Endothelial cell of umbilical vein (primary cell): ENCODE measurements around the gene CAT. TPM values are rescaled to one million over a fixed set of nuclear protein-coding genes. Genes with fewer than 3 reads are reported as not detected.

Experiments
- BruUV-seq: library from RNA; stranded (reverse); fragments of 400-500 nt; replicated peaks from 2 replicates; lab custom pipeline; 2021; lab: Mats Ljungman, UMichigan
- CTCF ChIA-PET: fragments of 300-600, 350-600 bp; sonication (Branson Sonifier 250); formaldehyde crosslinking; loops from one replicate; lab custom pipeline; 2021; ENCODE audit warnings: antibody characterized with exemption, inconsistent platforms; lab: Charles Lee
- POLR2A ChIA-PET: fragments of 300-600, 350-600 bp; sonication (Branson Sonifier 250); formaldehyde crosslinking; loops from one replicate; lab custom pipeline; 2021; ENCODE audit warnings: antibody characterized with exemption, inconsistent platforms; lab: Charles Lee
- DNase-seq: peaks from one replicate; pipeline ENCODE4 v3.0.0-alpha.2; 2011; ENCODE audit warnings: low read depth, low spot score
- FAIRE-seq: peaks from 2 replicates; lab custom pipeline; 2011; peaks lifted over from hg19 to GRCh38; lab: Jason Lieb, UNC
- H2AFZ ChIP-seq: 2 replicates; pipeline ENCODE4 v1.6.0; 2012; ENCODE audit warnings: low read depth, low read length, control low read depth, inconsistent platforms
- H3K27ac ChIP-seq: 2 replicates; pipeline ENCODE4 v1.5.1; 2011; ENCODE audit warnings: low read depth, mild to moderate bottlenecking, control low read depth, low read length, moderate library complexity; ENCODE audit not compliant: insufficient read depth
- H3K27me3 ChIP-seq, 2 experiments: 2 replicates each; pipeline versions ENCODE4 v1.6.0 to v1.6.1; 2011; ENCODE audit warnings: low read length in 2 of 2, mixed read lengths in 1 of 2; ENCODE audit not compliant: control insufficient read depth in 2 of 2, insufficient read depth in 2 of 2
- H3K36me3 ChIP-seq, 2 experiments: 2 replicates in 1 of 2; 3 replicates in 1 of 2; pipeline ENCODE4 v1.5.1; 2011; ENCODE audit warnings: low read length in 2 of 2, mild to moderate bottlenecking in 1 of 2, moderate library complexity in 1 of 2; ENCODE audit not compliant: control insufficient read depth in 2 of 2, insufficient read depth in 2 of 2; ENCODE audit errors: extremely low read depth in 1 of 2
- H3K4me1 ChIP-seq: 3 replicates; pipeline ENCODE4 v1.5.1; 2011; ENCODE audit warnings: mild to moderate bottlenecking, low read length; ENCODE audit not compliant: control insufficient read depth, insufficient read depth; ENCODE audit errors: extremely low read depth
- H3K4me2 ChIP-seq: 2 replicates; pipeline ENCODE4 v1.6.1; 2011; ENCODE audit warnings: low read length, control low read depth, mixed read lengths; ENCODE audit not compliant: insufficient read depth
- H3K4me3 ChIP-seq, 3 experiments: fragments of 200-600 bp in 1 of 3; sonication (generic), shearing (Covaris generic) in 1 of 3; replicated peaks in 1 of 3; 2 replicates each; pipeline ENCODE4 v1.5.1; 2011 to 2016; ENCODE audit warnings: control low read depth in 3 of 3, low read length in 3 of 3, mild to moderate bottlenecking in 2 of 3, inconsistent platforms in 1 of 3, low read depth in 1 of 3, moderate library complexity in 1 of 3; ENCODE audit not compliant: insufficient read depth in 1 of 3
- H3K79me2 ChIP-seq: 2 replicates; pipeline ENCODE4 v1.6.0; 2012; ENCODE audit warnings: low read length, inconsistent platforms; ENCODE audit not compliant: control insufficient read depth, insufficient read depth
- H3K9ac ChIP-seq: replicated peaks from 2 replicates; pipeline ENCODE3; 2011; ENCODE audit warnings: low read length, control low read depth; ENCODE audit not compliant: insufficient read depth; ENCODE audit errors: extremely low read depth
- H3K9me1 ChIP-seq: replicated peaks from 3 replicates; pipeline ENCODE4 v1.6.0; 2011; ENCODE audit warnings: mild to moderate bottlenecking, low read length; ENCODE audit not compliant: control insufficient read depth, insufficient read depth; ENCODE audit errors: extremely low read depth
- H3K9me3 ChIP-seq: replicated peaks from 2 replicates; pipeline ENCODE4 v1.5.1; 2012; ENCODE audit warnings: low read length, inconsistent platforms; ENCODE audit not compliant: control insufficient read depth, insufficient read depth
- H4K20me1 ChIP-seq: replicated peaks from 2 replicates; pipeline ENCODE3; 2011; ENCODE audit warnings: mild to moderate bottlenecking, low read length; ENCODE audit not compliant: control insufficient read depth, insufficient read depth; ENCODE audit errors: extremely low read depth
- EZH2 ChIP-seq: IDR thresholded peaks from 2 replicates; pipeline ENCODE4 v1.6.1; 2012; ENCODE audit warnings: borderline replicate concordance, low read depth, mild to moderate bottlenecking, moderate library complexity, low read length, inconsistent platforms; ENCODE audit not compliant: severe bottlenecking
- FOS ChIP-seq: IDR thresholded peaks from 2 replicates; pipeline ENCODE4 v1.6.1; 2011; ENCODE audit warnings: mild to moderate bottlenecking, low read length, moderate library complexity, borderline replicate concordance; ENCODE audit not compliant: insufficient read depth
- GATA2 ChIP-seq: IDR thresholded peaks from 2 replicates; pipeline ENCODE4 v1.7.0; 2011; ENCODE audit warnings: low read depth, mild to moderate bottlenecking, moderate library complexity, mixed read lengths, low read length; ENCODE audit not compliant: insufficient read length, insufficient read depth
- JUN ChIP-seq: IDR thresholded peaks from 2 replicates; pipeline ENCODE4 v1.6.1; 2011; ENCODE audit warnings: borderline replicate concordance, low read depth; ENCODE audit not compliant: insufficient read length, insufficient read depth
- MYC ChIP-seq: IDR thresholded peaks from one replicate; pipeline ENCODE4 v1.6.1; 2011; ENCODE audit warnings: mild to moderate bottlenecking, low read depth, low read length
- POLR2A ChIP-seq: IDR thresholded peaks from 2 replicates; pipeline ENCODE4 v1.6.1; 2012; ENCODE audit warnings: low read depth, mild to moderate bottlenecking, control low read depth, low read length
- POLR2AphosphoS5 ChIP-seq: IDR thresholded peaks from 2 replicates; pipeline ENCODE4 v1.6.1; 2012; ENCODE audit warnings: low read depth, mild to moderate bottlenecking, control low read depth, low read length, moderate library complexity; ENCODE audit not compliant: insufficient read depth
- dilution Hi-C: fragments of 300-500 bp; cut with MboI; formaldehyde crosslinking; loops from one replicate; pipeline ENCODE4 v1.15.0; 2019; ENCODE audit warnings: low sequenced_read_pairs; ENCODE audit not compliant: extremely low pct_ligation_motif_present
- intact Hi-C: fragments of 100-400 bp; cut with micrococcal nuclease; formaldehyde crosslinking; loops from one replicate; pipeline ENCODE4 v1.10.0; 2022
- polyA plus RNA-seq, 4 experiments: library from polyadenylated mRNA; depleted of rRNA in 3 of 4; stranded (reverse) in 3 of 4; unstranded in 1 of 4; fragments of >200 nt; gene quantifications; 2 replicates each; pipeline versions ENCODE4 v1.2.1 to v1.2.3, GENCODE V29; 2011 to 2012; ENCODE audit warnings: missing spikeins in 1 of 4
- total RNA-seq: library from RNA; stranded (reverse); gene quantifications from 2 replicates; pipeline ENCODE4 v1.2.3, GENCODE V29; 2021
- TF ChIP-seq, protein P1 (sequence below): IDR thresholded peaks from 2 replicates; pipeline ENCODE4 v1.6.1; 2011; ENCODE audit not compliant: insufficient read depth, insufficient read length
- TF ChIP-seq, protein P2 (sequence below), 2 donors: IDR thresholded peaks; 1 replicate in 1 of 2; 2 replicates in 1 of 2; pipeline ENCODE4 v1.5.1; 2011; ENCODE audit warnings: low read length in 2 of 2, mild to moderate bottlenecking in 2 of 2, moderate library complexity in 2 of 2, control low read depth in 1 of 2, inconsistent platforms in 1 of 2, low read depth in 1 of 2; ENCODE audit not compliant: insufficient read depth in 1 of 2; ENCODE audit errors: extremely low read depth in 1 of 2

The CAT gene
- total and polyA plus RNA-seq, 2 donors (not counting 3 experiments of a cell fraction or from before 2014, with no cell fraction given): 32.7 to 50.5 TPM

DNA sequence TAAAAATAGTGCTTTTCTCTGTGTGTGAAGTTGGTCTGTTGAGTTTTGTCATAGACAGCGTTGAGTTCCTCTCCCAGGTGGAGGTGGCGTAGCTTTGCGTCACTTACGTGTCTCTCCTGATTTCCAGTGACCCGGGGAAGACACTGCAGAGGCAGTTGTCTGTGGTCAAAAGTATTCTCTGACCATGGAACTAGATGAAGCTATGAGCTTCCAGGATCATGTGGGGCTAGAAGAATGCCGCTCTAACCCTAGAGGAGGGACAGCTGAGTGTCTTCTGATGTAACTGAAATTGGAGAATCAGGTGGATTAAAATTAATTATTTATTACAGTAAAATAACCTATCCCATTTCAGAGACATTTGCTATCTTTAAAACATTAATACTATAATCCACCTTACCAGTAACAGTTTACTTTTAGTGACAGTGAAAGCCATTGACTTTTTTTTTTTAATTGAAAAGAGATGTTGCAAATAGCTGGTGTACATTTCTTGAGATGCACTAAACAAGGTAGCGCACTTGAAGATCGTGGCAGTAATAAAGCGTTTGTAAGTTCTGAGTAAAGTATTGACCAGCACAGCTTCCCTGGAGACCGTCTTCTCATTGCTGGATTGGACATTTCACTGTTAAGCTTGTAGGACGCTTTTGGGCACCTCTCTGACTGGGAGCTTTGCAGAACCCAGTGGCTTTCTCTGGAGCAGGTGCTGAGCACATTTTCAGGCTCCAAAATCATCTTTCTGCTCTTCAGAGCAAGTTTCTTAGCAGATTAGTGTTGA, 9.7 kb downstream of the CAT start:
- ChIA-PET POLR2A (no interaction called here), CTCF (interaction anchor here (1.0 kb wide), 1 partner anchor 17 kb away, joined by 3 read pairs; no protein-coding TSS in a partner anchor)
- Histone ChIP-seq H3K4me3 (no peak overlapping the region), H3K4me2 (no peak overlapping the region), H3K79me2 (no peaks in the 10 kb centered on the region), H3K9me3 (no peaks in the 10 kb centered on the region), H2AFZ (no peak overlapping the region), H3K4me1 (no peaks in the 10 kb centered on the region), H3K36me3 (peaks cover 6 to 8% of the 10 kb centered on the region in 2 experiments), H3K27me3 (no peaks in the 10 kb centered on the region), H3K27ac (no peak overlapping the region), H4K20me1 (no peaks in the 10 kb centered on the region), H3K9ac (no peak overlapping the region), H3K9me1 (no peaks in the 10 kb centered on the region)
- TF ChIP-seq GATA2 (no peak), MYC (no peak), EZH2 (no peak), FOS (no peak), POLR2A (no peak), POLR2AphosphoS5 (no peak), JUN (no peak)
- TF ChIP-seq, protein P1, sequence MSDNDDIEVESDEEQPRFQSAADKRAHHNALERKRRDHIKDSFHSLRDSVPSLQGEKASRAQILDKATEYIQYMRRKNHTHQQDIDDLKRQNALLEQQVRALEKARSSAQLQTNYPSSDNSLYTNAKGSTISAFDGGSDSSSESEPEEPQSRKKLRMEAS: no peak
- TF ChIP-seq, protein P2, sequence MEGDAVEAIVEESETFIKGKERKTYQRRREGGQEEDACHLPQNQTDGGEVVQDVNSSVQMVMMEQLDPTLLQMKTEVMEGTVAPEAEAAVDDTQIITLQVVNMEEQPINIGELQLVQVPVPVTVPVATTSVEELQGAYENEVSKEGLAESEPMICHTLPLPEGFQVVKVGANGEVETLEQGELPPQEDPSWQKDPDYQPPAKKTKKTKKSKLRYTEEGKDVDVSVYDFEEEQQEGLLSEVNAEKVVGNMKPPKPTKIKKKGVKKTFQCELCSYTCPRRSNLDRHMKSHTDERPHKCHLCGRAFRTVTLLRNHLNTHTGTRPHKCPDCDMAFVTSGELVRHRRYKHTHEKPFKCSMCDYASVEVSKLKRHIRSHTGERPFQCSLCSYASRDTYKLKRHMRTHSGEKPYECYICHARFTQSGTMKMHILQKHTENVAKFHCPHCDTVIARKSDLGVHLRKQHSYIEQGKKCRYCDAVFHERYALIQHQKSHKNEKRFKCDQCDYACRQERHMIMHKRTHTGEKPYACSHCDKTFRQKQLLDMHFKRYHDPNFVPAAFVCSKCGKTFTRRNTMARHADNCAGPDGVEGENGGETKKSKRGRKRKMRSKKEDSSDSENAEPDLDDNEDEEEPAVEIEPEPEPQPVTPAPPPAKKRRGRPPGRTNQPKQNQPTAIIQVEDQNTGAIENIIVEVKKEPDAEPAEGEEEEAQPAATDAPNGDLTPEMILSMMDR (IDR thresholded peaks at IDR 0.05; ENCODE audit: extremely low read depth in 1 of 2, insufficient read depth in 1 of 2, low read depth in 1 of 2, low read length in 2 of 2): no peak
- FAIRE-seq: no peak
- dilution Hi-C loops: no loop called here
- intact Hi-C loops: no loop called here
- DNase-seq: no peak
- no TSS peak for BruUV-seq
